ENCODE measurements around the gene NAPB.

NAPB gene

GRCh38 chr20:23404196-23404595 is 17.1 kb downstream of the NAPB start:
- DNase-seq (ENCODE audit: low read depth) = no peak

- no peak for DNase-seq (ENCODE audit: low read depth)
Observed at GRCh38 chr20:23403751-23404150, 17.5 kb downstream of the NAPB start.

- DNase-seq (ENCODE audit: low read depth) = no peak
Observed at GRCh38 chr20:23401051-23401450, 20.2 kb downstream of the NAPB start.

- DNase-seq (ENCODE audit: low read depth) = no peak
Observed at GRCh38 chr20:23399568-23400241, 21.6 kb downstream of the NAPB start.

GRCh38 chr20:23397961-23398360 is 23.3 kb downstream of the NAPB start:
- no peak for DNase-seq (ENCODE audit: low read depth)

GRCh38 chr20:23396950-23397627 is 24.2 kb downstream of the NAPB start:
- DNase-seq (ENCODE audit: low read depth) = no peak

GRCh38 chr20:23393996-23394775 is 27.1 kb downstream of the NAPB start:
- no peak for DNase-seq (ENCODE audit: low read depth)

GRCh38 chr20:23391707-23392310 is 29.5 kb downstream of the NAPB start:
- no peak for DNase-seq (ENCODE audit: low read depth)

GRCh38 chr20:23390091-23390774 is 31.1 kb downstream of the NAPB start:
- DNase-seq (ENCODE audit: low read depth) = no peak

GRCh38 chr20:23387118-23387443 is 34.2 kb downstream of the NAPB start:
- no peak for DNase-seq (ENCODE audit: low read depth)

GRCh38 chr20:23386304-23387117 is 34.8 kb downstream of the NAPB start:
- no peak for DNase-seq (ENCODE audit: low read depth)

GRCh38 chr20:23381876-23382275 is 39.4 kb downstream of the NAPB start:
- no peak for DNase-seq (ENCODE audit: low read depth)

- no peak for DNase-seq (ENCODE audit: low read depth)
Observed at GRCh38 chr20:23379772-23380171, 41.5 kb downstream of the NAPB start.

GRCh38 chr20:23375827-23376226 is 45.5 kb downstream of the NAPB start:
- no peak for DNase-seq (ENCODE audit: low read depth)

- DNase-seq (ENCODE audit: low read depth) = no peak
Observed at GRCh38 chr20:23374441-23374840, 46.8 kb downstream of the NAPB start.

- no peak for DNase-seq (ENCODE audit: low read depth)
Observed at GRCh38 chr20:23371496-23371895, 49.8 kb downstream of the NAPB start.

- DNase-seq (ENCODE audit: low read depth) = no peak
Observed at GRCh38 chr20:23370873-23371272, 50.4 kb downstream of the NAPB start.

- DNase-seq (ENCODE audit: low read depth) = no peak
Observed at GRCh38 chr20:23370274-23370673, 51.0 kb downstream of the NAPB start.

GRCh38 chr20:23369072-23369823 is 52.0 kb downstream of the NAPB start:
- DNase-seq (ENCODE audit: low read depth) = no peak

GRCh38 chr20:23368316-23369071 is 52.8 kb downstream of the NAPB start:
- no peak for DNase-seq (ENCODE audit: low read depth)
